Neural cell (in vitro differentiated cells): ENCODE measurements around the gene CIT.
"Not testable (repeated sequence)": the region's sequence is repeated elsewhere in the genome, so short reads cannot be mapped to it uniquely, and the experiment has no call there.

Experiments
- EP300 ChIP-seq: fragments of 450-650 bp; conservative IDR thresholded peaks from 2 replicates; pipeline ENCODE4 v1.6.1; 2014; ENCODE audit warnings: antibody characterized with exemption, mild to moderate bottlenecking, moderate library complexity; ENCODE audit not compliant: poor library complexity, severe bottlenecking
- EZH2 ChIP-seq: fragments of 200-600, 300-800 bp; shearing (Covaris generic), sonication (generic); IDR thresholded peaks from 2 replicates; pipeline ENCODE4 v1.6.1; 2014; ENCODE audit warnings: antibody characterized with exemption, low read length, borderline replicate concordance, mild to moderate bottlenecking; ENCODE audit not compliant: insufficient read depth, poor library complexity, severe bottlenecking
- MXI1 ChIP-seq: fragments of 450-650 bp; conservative IDR thresholded peaks from 2 replicates; pipeline ENCODE4 v1.6.1; 2014; ENCODE audit warnings: antibody characterized with exemption, mild to moderate bottlenecking; ENCODE audit not compliant: poor library complexity, severe bottlenecking
- POLR2AphosphoS5 ChIP-seq: IDR thresholded peaks from 2 replicates; pipeline ENCODE4 v1.6.1; 2012
- RAD21 ChIP-seq: fragments of 450-650 bp; conservative IDR thresholded peaks from 2 replicates; pipeline ENCODE4 v1.6.1; 2014; ENCODE audit warnings: antibody characterized with exemption, mild to moderate bottlenecking, moderate library complexity
- SMC3 ChIP-seq: fragments of 450-650 bp; conservative IDR thresholded peaks from 2 replicates; pipeline ENCODE4 v1.6.1; 2014; ENCODE audit warnings: antibody characterized with exemption, mild to moderate bottlenecking, moderate library complexity; ENCODE audit not compliant: poor library complexity
- TAF1 ChIP-seq: IDR thresholded peaks from 2 replicates; pipeline ENCODE4 v1.6.1; 2012; ENCODE audit warnings: low read depth
- TF ChIP-seq, protein P1 (sequence below): fragments of 450-650 bp; IDR thresholded peaks from 2 replicates; pipeline ENCODE4 v1.5.1; 2014; ENCODE audit warnings: antibody characterized with exemption, mild to moderate bottlenecking, moderate library complexity; ENCODE audit not compliant: poor library complexity, severe bottlenecking
- TF ChIP-seq, protein P2 (sequence below): IDR thresholded peaks from 2 replicates; pipeline ENCODE4 v1.6.1; 2012; ENCODE audit warnings: borderline replicate concordance

DNA sequence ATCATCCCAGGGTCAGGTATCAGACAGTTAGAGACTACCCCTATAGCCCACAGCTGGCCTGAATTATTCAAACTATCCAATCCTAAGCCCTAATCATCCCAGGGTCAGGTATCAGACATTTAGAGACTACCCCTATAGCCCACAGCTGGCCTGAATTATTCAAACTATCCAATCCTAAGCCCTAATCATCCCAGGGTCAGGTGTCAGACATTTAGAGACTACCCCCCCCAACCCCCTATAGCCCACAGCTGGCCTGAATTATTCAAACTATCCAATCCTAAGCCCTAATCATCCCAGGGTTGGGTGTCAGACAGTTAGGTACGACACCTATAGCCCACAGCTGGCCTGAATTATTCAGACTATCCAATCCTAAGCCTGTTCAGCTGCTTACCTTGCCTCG, 220.1 kb downstream of the CIT start:
- TF ChIP-seq, protein P1, sequence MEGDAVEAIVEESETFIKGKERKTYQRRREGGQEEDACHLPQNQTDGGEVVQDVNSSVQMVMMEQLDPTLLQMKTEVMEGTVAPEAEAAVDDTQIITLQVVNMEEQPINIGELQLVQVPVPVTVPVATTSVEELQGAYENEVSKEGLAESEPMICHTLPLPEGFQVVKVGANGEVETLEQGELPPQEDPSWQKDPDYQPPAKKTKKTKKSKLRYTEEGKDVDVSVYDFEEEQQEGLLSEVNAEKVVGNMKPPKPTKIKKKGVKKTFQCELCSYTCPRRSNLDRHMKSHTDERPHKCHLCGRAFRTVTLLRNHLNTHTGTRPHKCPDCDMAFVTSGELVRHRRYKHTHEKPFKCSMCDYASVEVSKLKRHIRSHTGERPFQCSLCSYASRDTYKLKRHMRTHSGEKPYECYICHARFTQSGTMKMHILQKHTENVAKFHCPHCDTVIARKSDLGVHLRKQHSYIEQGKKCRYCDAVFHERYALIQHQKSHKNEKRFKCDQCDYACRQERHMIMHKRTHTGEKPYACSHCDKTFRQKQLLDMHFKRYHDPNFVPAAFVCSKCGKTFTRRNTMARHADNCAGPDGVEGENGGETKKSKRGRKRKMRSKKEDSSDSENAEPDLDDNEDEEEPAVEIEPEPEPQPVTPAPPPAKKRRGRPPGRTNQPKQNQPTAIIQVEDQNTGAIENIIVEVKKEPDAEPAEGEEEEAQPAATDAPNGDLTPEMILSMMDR: not testable (repeated sequence)
- TF ChIP-seq SMC3, EZH2, RAD21, POLR2AphosphoS5, EP300, TAF1, MXI1: not testable (repeated sequence)
- TF ChIP-seq, protein P2, sequence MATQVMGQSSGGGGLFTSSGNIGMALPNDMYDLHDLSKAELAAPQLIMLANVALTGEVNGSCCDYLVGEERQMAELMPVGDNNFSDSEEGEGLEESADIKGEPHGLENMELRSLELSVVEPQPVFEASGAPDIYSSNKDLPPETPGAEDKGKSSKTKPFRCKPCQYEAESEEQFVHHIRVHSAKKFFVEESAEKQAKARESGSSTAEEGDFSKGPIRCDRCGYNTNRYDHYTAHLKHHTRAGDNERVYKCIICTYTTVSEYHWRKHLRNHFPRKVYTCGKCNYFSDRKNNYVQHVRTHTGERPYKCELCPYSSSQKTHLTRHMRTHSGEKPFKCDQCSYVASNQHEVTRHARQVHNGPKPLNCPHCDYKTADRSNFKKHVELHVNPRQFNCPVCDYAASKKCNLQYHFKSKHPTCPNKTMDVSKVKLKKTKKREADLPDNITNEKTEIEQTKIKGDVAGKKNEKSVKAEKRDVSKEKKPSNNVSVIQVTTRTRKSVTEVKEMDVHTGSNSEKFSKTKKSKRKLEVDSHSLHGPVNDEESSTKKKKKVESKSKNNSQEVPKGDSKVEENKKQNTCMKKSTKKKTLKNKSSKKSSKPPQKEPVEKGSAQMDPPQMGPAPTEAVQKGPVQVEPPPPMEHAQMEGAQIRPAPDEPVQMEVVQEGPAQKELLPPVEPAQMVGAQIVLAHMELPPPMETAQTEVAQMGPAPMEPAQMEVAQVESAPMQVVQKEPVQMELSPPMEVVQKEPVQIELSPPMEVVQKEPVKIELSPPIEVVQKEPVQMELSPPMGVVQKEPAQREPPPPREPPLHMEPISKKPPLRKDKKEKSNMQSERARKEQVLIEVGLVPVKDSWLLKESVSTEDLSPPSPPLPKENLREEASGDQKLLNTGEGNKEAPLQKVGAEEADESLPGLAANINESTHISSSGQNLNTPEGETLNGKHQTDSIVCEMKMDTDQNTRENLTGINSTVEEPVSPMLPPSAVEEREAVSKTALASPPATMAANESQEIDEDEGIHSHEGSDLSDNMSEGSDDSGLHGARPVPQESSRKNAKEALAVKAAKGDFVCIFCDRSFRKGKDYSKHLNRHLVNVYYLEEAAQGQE: not testable (repeated sequence)
